ENCODE results near the gene PRKRA.
A peak's percentile ranks its signal among the peaks of the same experiment; 100 is the strongest.
"Not testable (repeated sequence)": the region's sequence is repeated elsewhere in the genome, so short reads cannot be mapped to it uniquely, and the experiment has no call there.

Gene PRKRA

DNA sequence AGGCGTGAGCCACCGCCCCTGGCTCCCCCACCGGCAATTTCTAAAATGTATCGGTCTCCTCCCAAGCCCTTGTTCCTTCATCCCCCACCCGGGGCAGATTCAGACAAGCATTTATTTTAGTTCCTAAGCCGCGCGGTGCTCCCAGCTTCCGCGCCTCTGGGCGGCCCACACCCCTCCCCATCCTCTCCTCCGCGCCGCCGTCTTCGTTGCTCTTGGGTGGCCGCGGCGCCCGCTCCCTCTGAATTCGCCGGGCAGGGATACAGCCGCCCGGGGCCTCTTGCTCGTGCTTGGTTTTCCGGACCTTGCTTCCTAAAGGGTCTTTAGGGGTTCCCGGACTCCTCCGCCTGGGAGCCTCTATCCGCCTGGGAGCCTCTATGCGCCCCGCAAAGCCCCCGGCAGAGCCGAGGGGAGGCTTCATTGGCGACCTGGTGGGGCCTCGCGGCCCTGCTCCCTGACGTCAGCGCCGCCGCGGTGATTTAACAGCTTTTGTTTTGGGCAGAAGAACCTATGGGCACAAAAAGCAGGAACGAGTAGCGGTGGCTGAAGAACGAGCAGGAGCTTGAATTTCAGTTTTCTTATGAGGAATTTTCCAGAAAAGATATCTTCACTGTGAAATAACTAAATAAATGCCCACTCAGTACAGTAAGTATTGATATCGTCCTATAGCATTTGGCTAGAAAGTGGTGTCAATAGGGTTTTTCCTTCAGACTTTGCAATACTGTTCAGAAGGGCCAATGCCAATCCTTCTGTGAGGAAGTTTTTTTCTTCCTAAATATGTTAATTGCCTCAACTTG, 37.3 kb downstream of the PRKRA start:
- peak; percentile 80 for DNase-seq

DNA sequence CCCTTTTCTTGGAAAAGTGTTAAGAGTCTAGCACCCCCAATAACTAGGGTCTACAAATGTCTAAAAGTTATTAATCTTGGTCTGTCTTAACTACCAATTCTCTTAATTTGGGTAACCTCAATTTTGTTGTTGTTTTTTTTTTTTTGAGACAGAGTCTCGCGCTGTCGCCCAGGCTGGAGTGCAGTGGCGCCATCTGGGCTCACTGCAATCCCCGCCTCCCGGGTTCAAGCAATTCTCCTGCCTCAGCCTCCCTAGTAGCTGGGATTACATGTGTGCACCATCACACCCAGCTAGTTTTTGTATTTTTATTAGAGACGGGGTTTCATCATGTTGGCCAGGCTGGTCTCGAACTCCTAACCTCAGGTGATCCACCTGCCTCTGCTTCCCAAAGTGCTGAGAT, 38.5 kb downstream of the PRKRA start:
- not testable (repeated sequence) for DNase-seq

DNA sequence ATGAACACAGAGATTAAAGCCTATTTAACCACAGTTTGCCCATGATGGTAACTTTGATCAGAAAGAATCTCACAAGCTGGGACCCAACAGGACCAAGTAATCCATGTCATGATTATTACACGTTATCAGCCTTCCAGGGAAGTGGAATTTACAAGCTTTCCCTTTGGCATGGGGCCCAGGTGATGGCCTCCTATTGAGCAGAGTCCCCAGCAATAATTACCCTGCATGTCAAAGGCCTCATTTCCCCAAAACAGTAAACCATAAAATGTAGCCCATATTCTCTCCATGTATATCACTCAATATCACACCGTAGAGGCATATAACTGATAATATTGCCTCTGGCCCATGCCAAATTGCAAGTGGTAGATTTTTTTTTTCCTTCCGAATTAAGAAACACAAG, 38.9 kb downstream of the PRKRA start:
- DNase-seq = no peak

DNA sequence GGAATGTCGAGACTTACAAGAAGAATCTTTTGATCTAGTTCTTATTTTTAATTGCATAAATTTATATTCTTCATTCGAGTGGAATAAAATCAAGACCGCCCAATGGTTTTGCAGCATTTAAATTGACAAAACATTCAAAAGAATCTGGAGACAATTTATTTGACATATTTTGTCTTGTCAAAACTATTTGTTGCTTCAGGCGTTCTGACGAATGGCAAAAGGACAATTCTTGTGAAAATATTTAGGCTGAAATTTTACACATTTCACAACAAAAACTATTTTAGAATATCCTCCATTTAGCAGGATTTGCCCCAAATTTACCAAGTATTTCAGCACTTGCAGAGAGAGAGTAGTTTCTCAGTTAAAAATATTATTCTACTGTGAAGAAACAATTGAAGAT, 41.7 kb downstream of the PRKRA start:
- no peak for DNase-seq

DNA sequence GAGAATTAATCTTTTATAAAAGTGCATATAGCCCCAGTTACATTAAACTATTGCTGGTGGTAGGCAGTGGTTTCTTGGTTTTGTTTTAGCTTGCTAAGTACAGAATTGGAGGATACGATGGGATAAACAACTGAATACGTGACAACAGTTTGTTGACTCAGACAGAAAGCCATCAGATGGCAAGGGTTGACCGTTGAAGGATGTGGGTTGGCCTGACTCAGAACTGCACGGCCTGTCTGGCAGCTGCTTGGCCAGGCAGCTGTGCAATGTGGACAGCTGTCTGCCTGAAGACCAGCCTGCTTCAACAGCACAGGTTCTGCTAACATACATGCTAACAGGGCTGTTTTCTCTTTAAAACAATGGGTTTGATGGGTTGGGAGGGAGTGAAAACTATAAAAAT, 46.6 kb downstream of the PRKRA start:
- no peak for DNase-seq

DNA sequence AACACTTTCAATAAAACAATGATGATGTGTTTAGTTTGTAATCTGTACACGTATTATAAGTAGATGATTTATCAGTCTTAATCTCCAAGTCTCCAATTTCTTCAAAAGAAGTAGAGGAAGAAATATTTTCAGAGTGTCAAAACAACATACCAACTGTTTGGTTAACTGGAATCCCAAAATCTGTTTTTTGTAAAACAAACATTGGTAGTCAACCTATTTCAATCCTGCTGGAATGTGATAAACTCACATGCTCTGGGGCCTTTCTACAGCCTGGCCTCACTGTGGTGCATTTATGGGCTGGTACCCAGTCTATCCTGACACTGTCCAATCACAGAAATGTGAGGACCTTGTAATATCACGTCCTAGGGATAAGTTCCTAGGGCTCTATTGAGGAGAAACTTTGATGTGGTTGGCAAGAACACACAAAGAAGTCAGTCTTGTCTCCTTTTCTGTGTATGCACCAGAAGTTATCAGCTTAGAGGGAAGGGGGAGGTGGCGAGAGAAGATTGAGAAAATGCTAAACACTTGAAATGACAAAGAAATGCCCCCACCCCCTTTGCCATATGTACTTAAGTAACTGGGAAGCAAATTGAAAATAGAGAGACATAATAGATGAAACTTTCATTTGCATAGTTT, 47.2 kb downstream of the PRKRA start:
- no peak for DNase-seq

DNA sequence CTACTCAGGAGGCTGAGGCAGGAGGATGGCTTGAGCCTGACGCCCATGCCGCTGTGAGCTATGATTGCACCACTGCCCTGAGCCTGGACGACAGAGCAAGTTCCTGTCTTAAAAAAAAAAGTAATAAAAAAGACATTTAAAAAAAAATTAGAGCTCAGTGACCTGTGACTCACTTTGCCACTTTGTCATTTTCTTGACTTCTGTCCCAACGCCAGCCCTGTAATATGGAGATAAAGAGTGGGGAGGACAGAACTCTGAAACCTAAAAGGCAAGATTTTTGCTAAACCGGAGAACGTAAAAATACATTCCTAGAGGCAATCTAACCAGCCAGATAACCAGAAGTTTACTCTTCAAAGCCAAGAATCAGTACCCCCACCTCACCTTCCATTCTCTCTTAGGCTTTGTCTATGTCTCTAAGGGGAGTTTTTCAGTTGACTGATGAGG, 49.0 kb downstream of the PRKRA start:
- no peak for DNase-seq

DNA sequence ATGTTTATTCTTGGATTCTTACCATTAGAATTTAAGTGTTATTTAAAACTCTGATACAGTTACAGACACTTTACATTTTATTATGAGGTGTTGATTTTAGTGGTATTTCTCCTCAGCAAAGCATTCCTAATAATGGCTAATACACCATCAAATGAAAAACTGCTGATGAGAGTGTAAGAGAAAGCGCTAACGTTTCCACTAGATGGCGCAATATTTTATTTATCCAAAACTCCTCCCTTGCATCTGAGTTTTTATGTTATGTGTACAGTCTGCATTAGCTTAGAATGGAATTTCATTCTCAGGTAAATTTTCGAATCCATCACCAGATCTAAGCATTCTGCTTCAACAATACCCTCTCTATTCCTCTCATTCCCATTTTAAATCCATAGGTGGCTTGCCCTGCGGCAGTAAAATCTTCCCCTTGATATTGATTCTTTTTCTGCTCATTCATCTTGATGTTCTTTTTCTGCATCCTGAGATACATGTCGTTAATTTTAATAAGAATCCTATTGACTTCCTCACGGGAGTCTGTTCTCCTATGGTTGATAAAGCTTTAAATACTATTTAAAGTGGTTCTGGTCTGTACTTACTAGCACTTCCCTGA, 53.9 kb downstream of the PRKRA start:
- no peak for DNase-seq

DNA sequence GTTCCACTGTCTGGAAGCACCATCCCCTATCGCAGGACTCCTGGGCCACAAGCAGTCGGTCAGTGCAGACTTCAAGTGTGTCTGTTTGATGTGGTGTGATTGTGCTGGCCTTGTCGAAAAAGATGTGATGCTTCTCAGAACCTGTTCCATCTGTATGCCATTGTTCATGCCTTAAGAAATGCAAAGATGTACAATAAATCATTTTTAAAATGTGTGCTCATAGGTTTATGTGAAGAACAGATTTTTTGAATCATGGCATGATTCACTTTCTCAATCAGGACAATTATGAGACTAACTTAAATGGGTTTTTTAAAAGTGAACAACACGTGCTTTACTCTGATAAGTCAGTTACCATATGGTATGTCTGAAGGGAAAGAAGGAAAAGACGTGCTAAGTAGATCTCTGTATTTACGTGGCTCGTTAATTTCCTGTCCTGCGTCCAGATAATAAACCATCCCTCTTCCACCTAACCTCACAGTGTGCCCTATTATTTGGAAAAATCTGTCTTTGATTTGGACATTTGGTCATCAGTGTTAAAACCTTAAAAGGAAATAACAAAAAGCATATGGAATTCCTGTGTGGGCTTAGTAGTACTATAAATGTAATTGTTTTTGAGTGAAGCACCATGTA, 54.9 kb downstream of the PRKRA start:
- no peak for DNase-seq

DNA sequence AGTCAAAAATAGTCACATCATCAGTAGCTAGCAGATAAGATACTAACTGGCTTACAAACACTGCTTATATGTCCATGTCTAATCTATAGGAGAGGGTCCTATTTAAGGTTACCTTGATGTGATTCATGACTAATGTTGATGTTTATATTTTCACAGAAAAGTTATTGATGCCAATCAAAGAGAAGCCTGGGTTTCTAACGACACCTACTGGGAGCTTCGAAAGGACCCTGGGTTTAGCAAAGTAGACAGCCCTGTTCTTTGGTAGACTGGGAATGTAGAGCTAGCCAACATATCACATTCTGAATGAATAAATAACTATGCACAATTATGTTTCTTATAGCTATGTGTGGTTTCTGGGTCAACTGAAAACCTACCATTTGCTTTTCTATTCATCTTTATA, 55.7 kb downstream of the PRKRA start:
- no peak for DNase-seq

DNA sequence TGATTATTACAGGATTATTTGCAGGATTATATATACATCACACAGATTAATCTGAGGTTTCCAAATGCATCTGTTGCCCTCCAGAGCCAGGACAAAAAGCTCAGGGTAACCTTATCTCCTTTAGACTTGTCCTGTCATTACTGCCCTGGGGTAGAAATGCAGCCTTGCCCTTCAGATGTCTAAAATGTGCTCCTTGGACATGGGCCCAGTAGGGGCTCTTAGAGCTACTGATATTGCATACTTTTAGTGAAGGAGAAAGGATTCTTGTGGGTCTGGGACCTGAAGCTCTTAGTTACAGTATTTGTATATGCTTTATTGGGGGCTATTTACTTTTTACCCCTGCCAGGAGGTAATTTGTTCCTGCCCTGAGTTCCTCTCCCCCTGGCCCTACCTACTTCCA, 56.1 kb downstream of the PRKRA start:
- no peak for DNase-seq

DNA sequence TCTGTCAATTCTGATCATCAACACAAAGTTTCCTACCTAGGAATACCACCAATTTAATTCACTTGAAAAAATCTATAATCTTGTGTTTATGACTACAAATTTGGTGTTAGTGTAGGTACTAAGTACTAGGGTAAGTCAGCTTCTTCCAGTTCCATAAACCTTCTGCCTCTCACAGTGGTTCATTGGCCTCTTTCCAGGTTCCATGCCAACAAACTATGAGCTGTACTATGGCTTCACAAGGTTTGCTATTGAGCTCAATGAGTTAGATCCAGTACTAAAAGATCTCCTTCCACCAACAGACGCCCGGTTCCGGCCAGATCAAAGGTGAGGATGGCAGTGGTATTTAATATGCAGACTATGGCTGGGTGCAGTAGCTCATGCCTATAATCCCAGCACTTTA, 58.8 kb downstream of the PRKRA start:
- no peak for DNase-seq

DNA sequence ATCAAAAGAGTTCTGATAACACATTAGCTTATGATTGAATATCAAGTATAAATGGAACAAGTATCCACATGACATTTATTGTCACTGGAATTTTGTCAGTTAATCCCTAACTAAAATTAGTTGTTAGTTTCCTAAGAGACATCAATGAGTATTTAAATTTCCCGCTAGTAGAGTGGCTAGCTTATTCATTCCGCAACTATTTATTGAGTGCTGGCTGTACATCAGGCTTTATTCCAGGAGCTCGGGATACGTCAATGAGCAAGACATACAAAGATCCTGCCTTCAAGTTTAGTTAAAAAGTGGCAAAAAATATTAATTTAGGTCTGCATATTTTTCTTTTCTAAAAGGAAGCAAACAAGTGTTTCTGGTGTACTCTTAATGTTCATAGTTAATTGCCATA, 59.3 kb downstream of the PRKRA start:
- no peak for DNase-seq

DNA sequence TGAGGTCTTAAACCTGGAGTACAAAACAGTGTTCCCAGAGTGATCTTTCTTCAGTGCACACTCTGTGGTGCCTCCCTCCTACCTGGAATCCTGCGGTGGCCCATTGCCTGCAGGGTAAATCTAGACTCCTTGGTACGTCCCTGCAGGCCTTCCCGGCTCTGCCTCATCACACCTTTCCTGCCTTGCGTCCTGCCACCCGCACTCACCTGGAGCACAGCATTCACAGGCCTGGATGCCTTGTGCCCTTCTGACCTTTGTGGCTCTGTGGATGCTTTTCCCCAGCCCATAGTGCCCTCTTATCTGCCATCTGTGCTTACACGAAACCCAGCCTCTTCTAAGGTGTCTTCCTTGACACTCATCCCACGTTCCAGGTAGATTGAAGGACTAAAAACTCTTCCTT, 62.7 kb downstream of the PRKRA start:
- DNase-seq = no peak

DNA sequence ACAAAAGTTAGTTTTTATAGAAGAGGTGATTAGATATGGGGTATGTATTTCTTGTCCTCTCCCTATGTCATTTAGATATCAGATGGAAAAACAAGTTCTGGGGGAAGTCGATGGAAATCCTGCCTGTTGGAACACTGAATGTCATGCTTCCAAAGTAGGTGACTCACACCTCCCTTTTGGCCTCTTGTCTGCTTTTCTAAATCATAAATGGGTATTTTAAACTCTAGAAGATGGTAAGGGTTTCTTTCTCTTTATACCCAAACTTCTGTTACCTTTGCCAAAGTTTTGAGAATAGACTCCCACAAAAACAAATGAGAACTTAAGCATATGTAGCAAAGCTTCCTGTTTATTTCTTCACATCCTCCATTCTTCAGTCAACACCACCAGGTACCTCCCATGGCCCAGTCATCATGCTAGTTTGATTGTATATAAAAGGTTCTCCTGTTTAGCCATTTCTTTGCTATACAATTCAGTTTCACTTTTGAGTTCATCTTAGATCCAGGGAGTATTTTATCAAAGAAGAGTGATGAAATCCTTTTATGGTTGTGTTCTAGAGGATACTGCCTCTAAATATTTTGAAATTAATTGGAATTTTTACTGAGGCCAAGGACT, 63.9 kb downstream of the PRKRA start:
- no peak for DNase-seq

DNA sequence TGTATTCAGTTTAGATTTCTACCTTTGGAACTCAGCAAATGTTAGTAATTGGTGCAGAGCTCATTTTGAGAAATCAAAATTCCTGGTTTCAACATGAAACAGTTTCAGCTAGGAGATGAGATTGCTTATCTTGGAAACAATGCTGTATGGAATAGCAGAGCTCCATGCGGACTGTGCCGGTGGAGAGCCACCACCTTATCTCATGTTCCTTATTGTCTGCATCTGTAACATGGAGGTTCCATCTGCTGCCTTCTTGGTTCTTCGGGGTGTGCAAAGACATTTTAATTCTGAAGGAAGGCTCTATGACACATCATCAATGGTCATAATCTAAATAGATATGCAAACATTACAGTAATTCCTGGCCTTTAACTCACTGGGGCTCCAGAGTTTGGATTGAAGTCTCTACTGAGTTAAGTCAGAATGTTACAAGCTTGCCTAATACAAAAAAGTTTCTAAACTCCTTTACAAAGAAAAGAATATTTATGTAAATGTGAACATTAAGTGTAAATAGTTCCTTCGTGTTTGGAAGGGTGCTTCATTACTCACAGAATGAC, 65.3 kb downstream of the PRKRA start:
- no peak for DNase-seq

DNA sequence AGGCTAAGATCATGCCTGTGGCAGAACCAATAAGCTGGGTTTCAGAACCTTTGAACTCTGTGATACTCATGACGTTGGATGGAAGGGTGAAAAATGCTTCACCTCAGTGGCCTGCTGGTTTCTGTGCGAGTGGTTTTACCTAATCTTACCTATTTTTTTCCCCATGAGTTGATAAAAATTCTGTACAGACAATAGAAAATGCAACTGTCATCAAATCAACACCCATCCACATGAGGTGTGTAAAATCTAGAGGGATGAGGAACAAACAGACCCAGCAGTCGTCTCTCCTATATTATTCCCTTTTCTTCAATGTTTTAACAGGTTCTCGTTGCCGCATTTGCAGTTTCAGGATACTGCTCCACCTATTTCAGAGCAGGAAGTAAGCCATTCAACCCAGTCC, 67.3 kb downstream of the PRKRA start:
- DNase-seq = no peak
